Measurements from ENCODE around the gene TMEM184A. TPM values are rescaled to one million over a fixed set of nuclear protein-coding genes. Genes with fewer than 3 reads are reported as not detected.

The TMEM184A gene
- total and polyA plus RNA-seq, 8 donors = 1.00 to 9.7 (median 2.4) TPM

- ATAC-seq (no peak), DNase-seq (peak in 1 of 4 donors; percentile 70)
- Histone ChIP-seq H3K36me3 (no peaks in the 10 kb centered on the region), H3K27me3 (peaks cover 0 to 5% of the 10 kb centered on the region in 2 donors), H3K27ac (no peak overlapping the region), H3K9me3 (no peaks in the 10 kb centered on the region), H3K4me1 (peaks cover 5 to 9% of the 10 kb centered on the region in 2 donors), H3K4me3 (no peak overlapping the region)
- intact Hi-C loops (cut with DNase I) = no loop called here
- TF ChIP-seq CTCF (IDR thresholded peaks at IDR 0.05) = no peak
These were observed 3.9 kb upstream of the TMEM184A start for GRCh38 chr7:1559626-1560590.

GRCh38 chr7:1558841-1559625 lies 3.0 kb upstream of the TMEM184A start:
- Histone ChIP-seq H3K27me3 (peaks cover 0 to 5% of the 10 kb centered on the region in 2 donors), H3K4me1 (peaks cover 5 to 9% of the 10 kb centered on the region in 2 donors), H3K4me3 (no peak overlapping the region), H3K27ac (no peak overlapping the region), H3K36me3 (no peaks in the 10 kb centered on the region), H3K9me3 (no peaks in the 10 kb centered on the region)
- peak in 2 of 4 donors; percentile 47 to 72 for DNase-seq
- intact Hi-C loops (cut with DNase I) = no loop called here
- no peak for ATAC-seq
- no peak for TF ChIP-seq CTCF (IDR thresholded peaks at IDR 0.05)

- H3K27ac ChIP-seq = no peak overlapping the region
- DNase-seq (peak in 1 of 4 donors; percentile 63), ATAC-seq (no peak)
- no peak overlapping the region for H3K4me3 ChIP-seq
- H3K9me3 ChIP-seq = no peaks in the 10 kb centered on the region
- no peaks in the 10 kb centered on the region for H3K36me3 ChIP-seq
- no peak for TF ChIP-seq CTCF (IDR thresholded peaks at IDR 0.05)
- intact Hi-C loops (cut with DNase I) = no loop called here
- peaks cover 0 to 5% of the 10 kb centered on the region in 2 donors for H3K27me3 ChIP-seq
- peaks cover 5 to 9% of the 10 kb centered on the region in 2 donors for H3K4me1 ChIP-seq
These were observed 2.3 kb upstream of the TMEM184A start for GRCh38 chr7:1558181-1558811.

GRCh38 chr7:1557771-1558170 lies 1.8 kb upstream of the TMEM184A start:
- DNase-seq = no peak
- no peaks in the 10 kb centered on the region for H3K36me3 ChIP-seq
- H3K27ac ChIP-seq = no peak overlapping the region
- H3K4me1 ChIP-seq = peaks cover 5 to 9% of the 10 kb centered on the region in 2 donors
- peaks cover 0 to 5% of the 10 kb centered on the region in 2 donors for H3K27me3 ChIP-seq
- ATAC-seq = no peak
- no peak overlapping the region for H3K4me3 ChIP-seq
- intact Hi-C loops (cut with DNase I) = no loop called here
- no peak for TF ChIP-seq CTCF (IDR thresholded peaks at IDR 0.05)
- no peaks in the 10 kb centered on the region for H3K9me3 ChIP-seq
